PC-9 (cell line): Measurements from ENCODE around the gene ARHGEF28.

Experiments used
- EZH2 ChIP-seq: fragments of 200-600 bp; sonication (generic); IDR thresholded peaks from 2 replicates; pipeline ENCODE4 v1.8.0; 2017; ENCODE audit warnings: antibody characterized with exemption, low read depth
- TF ChIP-seq, protein P1 (sequence below): fragments of 200-600 bp; sonication (generic); conservative IDR thresholded peaks from 2 replicates; pipeline ENCODE4 v1.6.1; 2017; ENCODE audit warnings: mixed run types, antibody characterized with exemption, mild to moderate bottlenecking, moderate library complexity

DNA sequence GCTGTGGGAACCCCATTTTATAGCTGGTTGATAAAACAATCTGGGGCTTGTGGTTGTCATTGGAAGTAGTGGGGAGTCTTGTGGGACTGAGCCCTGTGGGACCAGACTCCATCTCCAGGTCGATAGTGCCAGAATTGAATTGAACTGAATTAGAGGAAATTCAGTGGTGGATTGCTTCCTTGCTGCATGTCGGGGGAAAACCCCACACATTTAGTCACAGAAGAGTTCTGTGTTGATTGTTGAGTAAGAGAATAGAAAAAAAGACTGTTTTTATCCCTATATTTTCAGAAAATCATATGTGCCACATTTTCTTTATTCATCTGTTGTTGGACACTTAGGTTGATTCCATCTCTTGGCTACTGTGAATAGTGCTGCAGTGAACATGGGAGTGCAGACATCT, 209.7 kb downstream of the ARHGEF28 start:
- TF ChIP-seq, protein P1, sequence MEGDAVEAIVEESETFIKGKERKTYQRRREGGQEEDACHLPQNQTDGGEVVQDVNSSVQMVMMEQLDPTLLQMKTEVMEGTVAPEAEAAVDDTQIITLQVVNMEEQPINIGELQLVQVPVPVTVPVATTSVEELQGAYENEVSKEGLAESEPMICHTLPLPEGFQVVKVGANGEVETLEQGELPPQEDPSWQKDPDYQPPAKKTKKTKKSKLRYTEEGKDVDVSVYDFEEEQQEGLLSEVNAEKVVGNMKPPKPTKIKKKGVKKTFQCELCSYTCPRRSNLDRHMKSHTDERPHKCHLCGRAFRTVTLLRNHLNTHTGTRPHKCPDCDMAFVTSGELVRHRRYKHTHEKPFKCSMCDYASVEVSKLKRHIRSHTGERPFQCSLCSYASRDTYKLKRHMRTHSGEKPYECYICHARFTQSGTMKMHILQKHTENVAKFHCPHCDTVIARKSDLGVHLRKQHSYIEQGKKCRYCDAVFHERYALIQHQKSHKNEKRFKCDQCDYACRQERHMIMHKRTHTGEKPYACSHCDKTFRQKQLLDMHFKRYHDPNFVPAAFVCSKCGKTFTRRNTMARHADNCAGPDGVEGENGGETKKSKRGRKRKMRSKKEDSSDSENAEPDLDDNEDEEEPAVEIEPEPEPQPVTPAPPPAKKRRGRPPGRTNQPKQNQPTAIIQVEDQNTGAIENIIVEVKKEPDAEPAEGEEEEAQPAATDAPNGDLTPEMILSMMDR, result no peak
- TF ChIP-seq EZH2, result no peak
